Thyroid gland (tissue), 4 donors: Measurements from ENCODE around the gene TAS1R2. TPM values are rescaled to one million over a fixed set of nuclear protein-coding genes. Genes with fewer than 3 reads are reported as not detected.

Experiments used
- DNase-seq, 2 donors: peaks; one replicate each; pipeline ENCODE4 v3.0.0-alpha.2; 2019
- H3K27ac ChIP-seq, 3 donors: fragments of 200-600 bp; sonication (generic); 1 replicate in 2 of 3; 2 replicates in 1 of 3; pipeline ENCODE4 v1.5.1; 2016 to 2019; ENCODE audit warnings: mild to moderate bottlenecking in 1 of 3, moderate library complexity in 1 of 3
- H3K27me3 ChIP-seq: fragments of 200-600 bp; sonication (generic); one replicate; pipeline ENCODE4 v1.5.1; 2019
- H3K36me3 ChIP-seq, 2 donors: fragments of 200-600 bp; sonication (generic); one replicate each; pipeline ENCODE4 v1.5.1; 2016 to 2019
- H3K4me1 ChIP-seq, 2 donors: fragments of 200-600 bp; sonication (generic); one replicate each; pipeline ENCODE4 v1.5.1; 2017 to 2019
- H3K4me3 ChIP-seq, 3 donors: fragments of 200-600 bp; sonication (generic); replicated peaks in 1 of 3; 1 replicate in 2 of 3; 2 replicates in 1 of 3; pipeline ENCODE4 v1.5.1; 2016; ENCODE audit warnings: mild to moderate bottlenecking in 1 of 3
- H3K9me3 ChIP-seq: fragments of 200-600 bp; sonication (generic); one replicate; pipeline ENCODE4 v1.5.1; 2017
- CTCF ChIP-seq, 6 experiments: fragments of 200-600 bp in 3 of 6; fragments of 450-650 bp in 3 of 6; sonication (generic) in 3 of 6; IDR thresholded peaks; one replicate each; pipeline ENCODE4 v1.5.1; 2016 to 2019; ENCODE audit warnings: antibody characterized with exemption in 6 of 6, mild to moderate bottlenecking in 2 of 6, inconsistent platforms in 1 of 6, moderate library complexity in 1 of 6
- POLR2A ChIP-seq, 2 donors: fragments of 450-650 bp; IDR thresholded peaks; one replicate each; pipeline ENCODE4 v1.6.1; 2017; ENCODE audit warnings: antibody characterized with exemption in 2 of 2, mild to moderate bottlenecking in 2 of 2, moderate library complexity in 1 of 2
- WGBS, 2 donors: methylation state at CpG; one replicate each; pipeline ENCODE4 v1.1.5; 2017; 5-methylcytosine and 5-hydroxymethylcytosine counted together
- intact Hi-C: fragments of 100-400 bp; cut with DNase I; formaldehyde crosslinking; loops from one replicate; pipeline ENCODE4 v1.15.1; 2023
- total RNA-seq, 4 donors: library from RNA; depleted of rRNA; stranded (reverse); fragments of >200 nt; gene quantifications; one replicate each; pipeline ENCODE4 v1.2.3, GENCODE V29; 2016

TAS1R2 gene
- total RNA-seq, 4 donors from 2014 or later = not detected

GRCh38 chr1:18902523-18903290 lies 43.2 kb upstream of the TAS1R2 start, which contains the start of gene ALDH4A1:
Gene ALDH4A1 (minus strand): TSS chr1:18902555. CDS start chr1:18902523, 32 bp downstream.
- Histone ChIP-seq H3K27me3 (no peaks in the 10 kb centered on the region), H3K4me3 (peak within 1 kb of the TSS; percentile 11 to 68 (median 37)), H3K9me3 (no peaks in the 10 kb centered on the region), H3K36me3 (peaks cover 0 to under 1% of the 10 kb centered on the region in 2 donors), H3K4me1 (peaks cover 9 to 13% of the 10 kb centered on the region in 2 donors), H3K27ac (peak within 1 kb of the TSS; percentile 81 to 95 (median 85))
- intact Hi-C loops = no loop called here
- peak; percentile 99 for DNase-seq
- TF ChIP-seq POLR2A (IDR thresholded peaks at IDR 0.05) (no peak), CTCF (IDR thresholded peaks at IDR 0.05) (peak in 2 of 6 experiments; percentile 14 to 26)
- 0 to 1% methylated on average over 24 to 34 of the region's 55 CpGs for WGBS, 2 donors

- Histone ChIP-seq H3K27me3 (no peaks in the 10 kb centered on the region), H3K9me3 (no peaks in the 10 kb centered on the region), H3K36me3 (no peaks in the 10 kb centered on the region), H3K4me1 (peaks cover 6 to 7% of the 10 kb centered on the region in 2 donors), H3K27ac (peak overlapping the region; percentile 81 to 95 (median 85)), H3K4me3 (peak overlapping the region; percentile 11 to 68 (median 37))
- intact Hi-C loops = no loop called here
- 1 to 2% methylated on average over 19 to 43 of the region's 44 CpGs for WGBS, 2 donors
- TF ChIP-seq CTCF (IDR thresholded peaks at IDR 0.05) = no peak
- TF ChIP-seq POLR2A (IDR thresholded peaks at IDR 0.05) = peak in 1 of 2 donors; percentile 63
- DNase-seq = no peak
Measured at GRCh38 chr1:18901952-18902522, 42.6 kb upstream of the TAS1R2 start.

- peak overlapping the region in 1 of 3 donors; percentile 68 for H3K4me3 ChIP-seq
- no peaks in the 10 kb centered on the region for H3K27me3 ChIP-seq
- no peak for TF ChIP-seq POLR2A (IDR thresholded peaks at IDR 0.05)
- no peak for TF ChIP-seq CTCF (IDR thresholded peaks at IDR 0.05)
- no peak for DNase-seq
- intact Hi-C loops = no loop called here
- peaks cover 5 to 6% of the 10 kb centered on the region in 2 donors for H3K4me1 ChIP-seq
- H3K36me3 ChIP-seq = no peaks in the 10 kb centered on the region
- WGBS, 2 donors = 59% methylated on average over 9 of the region's 9 CpGs
- H3K9me3 ChIP-seq = no peaks in the 10 kb centered on the region
- no peak overlapping the region for H3K27ac ChIP-seq
Measured at GRCh38 chr1:18901147-18901951, 41.9 kb upstream of the TAS1R2 start.

- H3K27me3 ChIP-seq = no peaks in the 10 kb centered on the region
- no peak overlapping the region for H3K4me3 ChIP-seq
- WGBS, 2 donors = 86 to 87% methylated on average over 10 of the region's 10 CpGs
- no peak for TF ChIP-seq POLR2A (IDR thresholded peaks at IDR 0.05)
- TF ChIP-seq CTCF (IDR thresholded peaks at IDR 0.05) = no peak
- no peaks in the 10 kb centered on the region for H3K36me3 ChIP-seq
- H3K4me1 ChIP-seq = peaks cover 5 to 6% of the 10 kb centered on the region in 2 donors
- H3K9me3 ChIP-seq = no peaks in the 10 kb centered on the region
- intact Hi-C loops = no loop called here
- no peak for DNase-seq
- no peak overlapping the region for H3K27ac ChIP-seq
Measured at GRCh38 chr1:18900303-18900841, 40.9 kb upstream of the TAS1R2 start.
